Measurements from ENCODE around the gene RET.

The RET gene

GRCh38 chr10:43059828-43060227 lies 17.0 kb upstream of the RET start:
- TF ChIP-seq, protein P1, sequence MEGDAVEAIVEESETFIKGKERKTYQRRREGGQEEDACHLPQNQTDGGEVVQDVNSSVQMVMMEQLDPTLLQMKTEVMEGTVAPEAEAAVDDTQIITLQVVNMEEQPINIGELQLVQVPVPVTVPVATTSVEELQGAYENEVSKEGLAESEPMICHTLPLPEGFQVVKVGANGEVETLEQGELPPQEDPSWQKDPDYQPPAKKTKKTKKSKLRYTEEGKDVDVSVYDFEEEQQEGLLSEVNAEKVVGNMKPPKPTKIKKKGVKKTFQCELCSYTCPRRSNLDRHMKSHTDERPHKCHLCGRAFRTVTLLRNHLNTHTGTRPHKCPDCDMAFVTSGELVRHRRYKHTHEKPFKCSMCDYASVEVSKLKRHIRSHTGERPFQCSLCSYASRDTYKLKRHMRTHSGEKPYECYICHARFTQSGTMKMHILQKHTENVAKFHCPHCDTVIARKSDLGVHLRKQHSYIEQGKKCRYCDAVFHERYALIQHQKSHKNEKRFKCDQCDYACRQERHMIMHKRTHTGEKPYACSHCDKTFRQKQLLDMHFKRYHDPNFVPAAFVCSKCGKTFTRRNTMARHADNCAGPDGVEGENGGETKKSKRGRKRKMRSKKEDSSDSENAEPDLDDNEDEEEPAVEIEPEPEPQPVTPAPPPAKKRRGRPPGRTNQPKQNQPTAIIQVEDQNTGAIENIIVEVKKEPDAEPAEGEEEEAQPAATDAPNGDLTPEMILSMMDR (IDR thresholded peaks at IDR 0.05; ENCODE audit: extremely low read depth, missing control alignments): no peak

DNA sequence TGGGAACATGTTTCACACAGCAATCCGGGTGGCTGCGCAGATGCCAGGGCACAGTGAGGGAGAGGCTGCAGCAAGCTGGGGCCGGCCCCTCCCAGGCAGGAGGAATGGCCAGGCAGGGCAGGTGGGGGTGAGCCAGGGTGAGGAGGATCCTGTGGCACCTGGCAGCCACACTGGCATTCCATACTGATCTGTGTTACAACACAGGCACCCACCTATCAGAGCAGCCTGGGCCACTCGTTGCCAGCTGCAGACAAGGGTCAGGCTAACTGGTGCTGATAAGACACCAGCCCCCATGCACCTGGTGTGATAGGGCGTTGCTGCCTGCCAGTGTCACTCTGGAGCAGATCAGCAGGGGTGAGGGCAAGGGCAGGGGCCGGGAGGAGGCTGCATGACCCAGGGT lies 16.6 kb upstream of the RET start:
- no peak for DNase-seq (ENCODE audit: low spot score)
- TF ChIP-seq, protein P1 (IDR thresholded peaks at IDR 0.05; ENCODE audit: extremely low read depth, missing control alignments): no peak

More at GRCh38 chr10:43059828-43060227, 17.0 kb upstream of the RET start:
- no peak for DNase-seq (ENCODE audit: low spot score)

DNA sequence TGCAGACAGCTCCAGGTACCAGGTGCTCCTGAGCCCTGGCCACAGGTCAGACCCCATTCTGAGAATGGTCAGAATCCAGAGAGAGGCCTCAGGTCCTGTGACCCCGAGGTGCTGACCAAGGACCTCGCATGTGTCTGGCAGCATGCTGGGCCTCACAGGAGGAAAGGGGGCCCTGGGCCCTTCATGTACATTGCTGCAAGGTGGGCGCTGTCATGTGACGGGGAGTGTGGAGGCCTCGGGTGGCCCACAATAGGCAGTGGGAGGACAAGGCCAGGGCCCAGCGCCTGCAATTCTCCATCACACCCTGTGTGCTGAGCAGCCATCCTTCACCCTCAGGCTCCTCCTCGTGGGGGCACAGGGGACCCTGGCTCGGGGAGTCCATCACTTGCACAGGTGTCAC lies 15.5 kb upstream of the RET start:
- DNase-seq (ENCODE audit: low spot score): no peak
- TF ChIP-seq, protein P1 (IDR thresholded peaks at IDR 0.05; ENCODE audit: extremely low read depth, missing control alignments): no peak

- DNase-seq (ENCODE audit: low spot score): no peak
Measured at GRCh38 chr10:43061760-43062159, 15.1 kb upstream of the RET start.

GRCh38 chr10:43062402-43063160 lies 14.3 kb upstream of the RET start:
- no peak for DNase-seq (ENCODE audit: low spot score)
- TF ChIP-seq, protein P1 (IDR thresholded peaks at IDR 0.05; ENCODE audit: extremely low read depth, missing control alignments): no peak

More at GRCh38 chr10:43061760-43062159, 15.1 kb upstream of the RET start:
- TF ChIP-seq, protein P1 (IDR thresholded peaks at IDR 0.05; ENCODE audit: extremely low read depth, missing control alignments): no peak

GRCh38 chr10:43064331-43065075 lies 12.4 kb upstream of the RET start:
- TF ChIP-seq, protein P1 (IDR thresholded peaks at IDR 0.05; ENCODE audit: extremely low read depth, missing control alignments): no peak
- no peak for DNase-seq (ENCODE audit: low spot score)

DNA sequence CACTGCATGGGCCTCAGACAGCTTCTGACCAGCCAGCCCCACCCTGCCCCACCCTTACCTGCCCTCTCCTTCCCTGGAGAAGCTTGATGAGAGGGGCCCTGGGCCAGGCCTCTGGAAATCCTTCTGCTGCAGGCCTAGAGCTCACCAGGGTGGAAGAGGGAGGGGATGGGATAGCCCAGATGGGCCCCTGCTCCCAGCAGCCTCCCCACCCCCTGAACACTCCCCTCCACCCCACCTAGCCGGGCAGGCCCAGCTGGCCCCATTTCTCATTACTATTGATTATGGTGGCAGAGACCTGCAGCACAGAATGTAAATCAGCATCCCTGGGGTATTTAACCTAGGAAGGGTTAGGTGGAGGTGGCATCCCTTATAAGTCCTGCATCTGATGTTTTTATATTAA lies 11.6 kb upstream of the RET start:
- no peak for DNase-seq (ENCODE audit: low spot score)
- TF ChIP-seq, protein P1 (IDR thresholded peaks at IDR 0.05; ENCODE audit: extremely low read depth, missing control alignments): no peak

Measured in GM20000 (cell line).